Activated CD4-positive, alpha-beta T cell treated with anti-CD3 and anti-CD28 coated beads for 36 hours (primary cell): ENCODE data around the gene ZNF667. TPM values are rescaled to one million over a fixed set of nuclear protein-coding genes. Genes with fewer than 3 reads are reported as not detected.

Experiments
- total RNA-seq, 2 experiments: library from RNA; stranded (reverse); gene quantifications; one replicate each; pipeline ENCODE4 v1.2.3, GENCODE V29; 2021

Gene ZNF667
- total RNA-seq, 2 experiments from 2014 or later: 3.2 to 4.1 TPM

Other genes with a start within 250 kb of the ZNF667 start
- gene EDDM13, start 204.6 kb downstream of the ZNF667 start, total RNA-seq: under 1 TPM; 0.30 to 0.76 TPM
- gene ZSCAN5A, start 162.5 kb downstream of the ZNF667 start, total RNA-seq: 1 to 10 TPM; 8.3 to 9.9 TPM
- gene ZNF582, start 83.8 kb downstream of the ZNF667 start, total RNA-seq: 1 to 10 TPM in 1 of 2 experiments, under 1 TPM in 1; 0.98 to 1.8 TPM
- gene ZNF583, start 73.0 kb downstream of the ZNF667 start, total RNA-seq: 1 to 10 TPM; 2.1 to 3.0 TPM
- gene ZNF471, start 30.5 kb upstream of the ZNF667 start, total RNA-seq: 1 to 10 TPM; 1.4 to 1.5 TPM
- gene ZFP28, start 61.6 kb upstream of the ZNF667 start, total RNA-seq: 1 to 10 TPM; 3.1 to 4.4 TPM
- gene ZNF470, start 90.1 kb upstream of the ZNF667 start, total RNA-seq: 1 to 10 TPM; 5.0 to 5.6 TPM
- gene ZNF71, start 118.0 kb upstream of the ZNF667 start, total RNA-seq: 1 to 10 TPM; 4.4 to 4.6 TPM
- gene SMIM17, start 165.8 kb upstream of the ZNF667 start, total RNA-seq: not detected
- 1 to 10 TPM; 2.8 to 4.5 TPM for gene ZNF835, start 194.4 kb upstream of the ZNF667 start, total RNA-seq